Gastrocnemius medialis (tissue), 4 donors: ENCODE measurements around the gene AK6. TPM values are rescaled to one million over a fixed set of nuclear protein-coding genes. Genes with fewer than 3 reads are reported as not detected.

Experiments
- ATAC-seq, 2 donors: fragments of 150-250 bp; one replicate each; pipeline ENCODE4 v1.9.1; 2016
- DNase-seq, 2 donors: peaks; one replicate each; pipeline ENCODE4 v3.0.0-alpha.2; 2019
- H3K27ac ChIP-seq, 4 donors: fragments of 200-600 bp; sonication (generic); 1 replicate in 1 of 4; 2 replicates in 3 of 4; pipeline ENCODE4 v1.5.1; 2016 to 2018; ENCODE audit warnings: mild to moderate bottlenecking in 2 of 4, moderate library complexity in 1 of 4
- H3K27me3 ChIP-seq, 3 donors: fragments of 200-600 bp; sonication (generic) in 2 of 3; 1 replicate in 1 of 3; 2 replicates in 2 of 3; pipeline versions ENCODE4 v1.5.1 to v1.6.0; 2016 to 2019; ENCODE audit warnings: mild to moderate bottlenecking in 1 of 3, moderate library complexity in 1 of 3
- H3K36me3 ChIP-seq, 2 donors: fragments of 200-600 bp; sonication (generic) in 1 of 2; one replicate each; pipeline ENCODE4 v1.5.1; 2017 to 2018
- H3K4me1 ChIP-seq, 2 donors: fragments of 200-600 bp; sonication (generic) in 1 of 2; one replicate each; pipeline ENCODE4 v1.5.1; 2016 to 2017; ENCODE audit warnings: mild to moderate bottlenecking in 2 of 2
- H3K4me3 ChIP-seq, 4 donors: fragments of 200-600 bp; sonication (generic) in 3 of 4; 1 replicate in 1 of 4; 2 replicates in 3 of 4; pipeline ENCODE4 v1.5.1; 2016 to 2019; ENCODE audit warnings: mild to moderate bottlenecking in 2 of 4
- H3K9me3 ChIP-seq, 3 donors: fragments of 200-600 bp; sonication (generic) in 2 of 3; 1 replicate in 1 of 3; 2 replicates in 2 of 3; pipeline ENCODE4 v1.5.1; 2016 to 2019
- CTCF ChIP-seq, 5 experiments: fragments of 450-650 bp in 3 of 5; fragments of 200-600 bp in 2 of 5; sonication (generic) in 2 of 5; IDR thresholded peaks in 4 of 5; conservative IDR thresholded peaks in 1 of 5; 1 replicate in 4 of 5; 2 replicates in 1 of 5; pipeline ENCODE4 v1.5.1; 2016 to 2019; ENCODE audit warnings: antibody characterized with exemption in 5 of 5, mild to moderate bottlenecking in 3 of 5, moderate library complexity in 3 of 5
- POLR2A ChIP-seq, 2 donors: fragments of 450-650 bp; IDR thresholded peaks; one replicate each; pipeline ENCODE4 v1.6.1; 2017; ENCODE audit warnings: antibody characterized with exemption in 2 of 2, mild to moderate bottlenecking in 2 of 2, moderate library complexity in 2 of 2
- in situ Hi-C, 4 donors: fragments of 200-750 bp; cut with MboI; loops; one replicate each; pipeline versions ENCODE4 v1.15.0 to v1.8.0; 2017; ENCODE audit warnings: low sequenced_read_pairs in 4 of 4
- intact Hi-C: fragments of 100-400 bp; cut with DNase I; formaldehyde crosslinking; loops from one replicate; pipeline ENCODE4 v1.15.1; 2023; ENCODE audit warnings: low total_unique reads
- total RNA-seq, 4 donors: library from RNA; depleted of rRNA; stranded (reverse); fragments of >200 nt; gene quantifications; one replicate each; pipeline versions ENCODE4 v1.1.0 to v1.2.3, GENCODE V29; 2016

The AK6 gene
- total RNA-seq, 4 donors from 2014 or later = 24.4 to 49.3 (median 32.5) TPM

- no peak within 1 kb of the TSS for H3K27ac ChIP-seq
- H3K36me3 ChIP-seq = peaks cover 0 to 36% of the 10 kb centered on the region in 2 donors
- H3K4me3 ChIP-seq = peak within 1 kb of the TSS in 3 of 4 donors; percentile 19 to 38 (median 29)
- H3K27me3 ChIP-seq = no peaks in the 10 kb centered on the region
- no peaks in the 10 kb centered on the region for H3K4me1 ChIP-seq
- DNase-seq (no peak), ATAC-seq (no peak)
- TF ChIP-seq CTCF (IDR thresholded peaks at IDR 0.05 in 4 of 5, conservative IDR thresholded peaks at IDR 0.05 in 1 of 5) (no peak), POLR2A (IDR thresholded peaks at IDR 0.05) (no peak)
- in situ Hi-C loops = no loop called here
- intact Hi-C loops = no loop called here
- no peaks in the 10 kb centered on the region for H3K9me3 ChIP-seq
Observed at GRCh38 chr5:69414885-69415583, 45.7 kb upstream of the AK6 start, which contains the start of gene MARVELD2. Gene MARVELD2, plus strand, starts transcription at chr5:69415116. Its CDS starts 4,270 bp downstream, at chr5:69419386.

- intact Hi-C loops = no loop called here
- Histone ChIP-seq H3K36me3 (peaks cover 0 to 30% of the 10 kb centered on the region in 2 donors), H3K4me3 (no peak overlapping the region), H3K9me3 (no peaks in the 10 kb centered on the region), H3K27ac (no peak overlapping the region), H3K4me1 (no peaks in the 10 kb centered on the region), H3K27me3 (no peaks in the 10 kb centered on the region)
- TF ChIP-seq POLR2A (IDR thresholded peaks at IDR 0.05) (no peak), CTCF (IDR thresholded peaks at IDR 0.05 in 4 of 5, conservative IDR thresholded peaks at IDR 0.05 in 1 of 5) (no peak)
- DNase-seq = no peak
- ATAC-seq = no peak
- in situ Hi-C loops = no loop called here
Observed at GRCh38 chr5:69404659-69405330, 35.5 kb upstream of the AK6 start.

GRCh38 chr5:69378376-69378775 is 9.1 kb upstream of the AK6 start:
- no peaks in the 10 kb centered on the region for H3K9me3 ChIP-seq
- in situ Hi-C loops = loop anchor here in 1 of 4 donors (10.0 kb wide), 1 partner anchor 284 kb away; the partner anchor contains the start of gene SLC30A5
- H3K27ac ChIP-seq = no peak overlapping the region
- no peak for ATAC-seq
- H3K27me3 ChIP-seq = no peaks in the 10 kb centered on the region
- no peaks in the 10 kb centered on the region for H3K4me1 ChIP-seq
- DNase-seq = no peak
- H3K36me3 ChIP-seq = peaks cover 6 to 71% of the 10 kb centered on the region in 2 donors
- TF ChIP-seq POLR2A (IDR thresholded peaks at IDR 0.05) (no peak), CTCF (IDR thresholded peaks at IDR 0.05 in 4 of 5, conservative IDR thresholded peaks at IDR 0.05 in 1 of 5) (no peak)
- no peak overlapping the region for H3K4me3 ChIP-seq
- intact Hi-C loops = no loop called here

GRCh38 chr5:69374911-69375446 is 5.7 kb upstream of the AK6 start:
- no peaks in the 10 kb centered on the region for H3K27me3 ChIP-seq
- peaks cover 0 to 38% of the 10 kb centered on the region in 2 donors for H3K36me3 ChIP-seq
- no peaks in the 10 kb centered on the region for H3K9me3 ChIP-seq
- peaks cover 13 to 15% of the 10 kb centered on the region in 2 donors for H3K4me1 ChIP-seq
- ATAC-seq (no peak), DNase-seq (no peak)
- H3K27ac ChIP-seq = no peak overlapping the region
- in situ Hi-C loops = loop anchor here in 3 of 4 donors (10.0 to 25.0 kb wide), 3 partner anchors 263 to 288 kb away; partner anchors contain the start of gene SLC30A5 (in 2 of the 3)
- TF ChIP-seq CTCF (IDR thresholded peaks at IDR 0.05 in 4 of 5, conservative IDR thresholded peaks at IDR 0.05 in 1 of 5) (no peak), POLR2A (IDR thresholded peaks at IDR 0.05) (no peak)
- intact Hi-C loops = no loop called here
- no peak overlapping the region for H3K4me3 ChIP-seq
